ENCODE results near the gene ST3GAL6. TPM values are rescaled to one million over a fixed set of nuclear protein-coding genes. Genes with fewer than 3 reads are reported as not detected.
A peak's percentile ranks its signal among the peaks of the same experiment; 100 is the strongest.

Gene ST3GAL6
- total and polyA plus RNA-seq, 2 donors (not counting 3 experiments of a cell fraction or from before 2014, with no cell fraction given) = 13.2 to 35.9 TPM

DNA sequence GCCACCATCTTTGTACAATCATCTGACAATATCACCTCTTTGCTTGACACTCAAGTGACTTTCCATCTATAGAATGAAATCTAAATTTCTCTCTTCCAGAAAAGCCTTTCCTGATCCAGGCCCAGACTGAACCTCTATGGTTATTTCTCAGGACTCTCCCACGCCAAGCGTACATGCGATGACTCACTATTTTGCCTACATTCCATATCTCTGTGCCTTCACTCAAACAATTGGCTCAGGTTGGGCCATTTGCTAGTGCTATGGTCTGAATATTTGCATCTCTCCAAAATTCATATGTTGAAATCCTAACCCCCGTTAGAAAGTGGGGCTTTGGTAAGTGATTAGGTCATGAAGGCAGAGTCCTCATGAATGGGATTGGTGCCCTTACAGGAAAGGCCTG lies 43.9 kb downstream of the ST3GAL6 start:
- H3K9me3 ChIP-seq (replicated peaks; ENCODE audit: control insufficient read depth, insufficient read depth, low read length) = no peaks in the 10 kb centered on the region
- no peak overlapping the region for H3K4me3 ChIP-seq (replicated peaks in 1 of 3; ENCODE audit: insufficient read depth in 1 of 3, low read depth in 1 of 3, low read length in 3 of 3)
- H2AFZ ChIP-seq (ENCODE audit: low read depth, low read length) = no peak overlapping the region
- TF ChIP-seq EZH2 (IDR thresholded peaks at IDR 0.05; ENCODE audit: borderline replicate concordance, low read depth, low read length, severe bottlenecking) (no peak), JUN (IDR thresholded peaks at IDR 0.05; ENCODE audit: borderline replicate concordance, insufficient read depth, insufficient read length, low read depth) (peak; percentile 11), POLR2A (IDR thresholded peaks at IDR 0.05; ENCODE audit: low read depth, low read length) (no peak), MYC (IDR thresholded peaks at IDR 0.05; ENCODE audit: low read depth, low read length) (no peak), GATA2 (IDR thresholded peaks at IDR 0.05; ENCODE audit: insufficient read depth, insufficient read length, low read depth, low read length) (no peak), POLR2AphosphoS5 (IDR thresholded peaks at IDR 0.05; ENCODE audit: insufficient read depth, low read depth, low read length) (no peak), FOS (IDR thresholded peaks at IDR 0.05; ENCODE audit: borderline replicate concordance, insufficient read depth, low read length) (peak; percentile 18)
- TF ChIP-seq, protein P1, sequence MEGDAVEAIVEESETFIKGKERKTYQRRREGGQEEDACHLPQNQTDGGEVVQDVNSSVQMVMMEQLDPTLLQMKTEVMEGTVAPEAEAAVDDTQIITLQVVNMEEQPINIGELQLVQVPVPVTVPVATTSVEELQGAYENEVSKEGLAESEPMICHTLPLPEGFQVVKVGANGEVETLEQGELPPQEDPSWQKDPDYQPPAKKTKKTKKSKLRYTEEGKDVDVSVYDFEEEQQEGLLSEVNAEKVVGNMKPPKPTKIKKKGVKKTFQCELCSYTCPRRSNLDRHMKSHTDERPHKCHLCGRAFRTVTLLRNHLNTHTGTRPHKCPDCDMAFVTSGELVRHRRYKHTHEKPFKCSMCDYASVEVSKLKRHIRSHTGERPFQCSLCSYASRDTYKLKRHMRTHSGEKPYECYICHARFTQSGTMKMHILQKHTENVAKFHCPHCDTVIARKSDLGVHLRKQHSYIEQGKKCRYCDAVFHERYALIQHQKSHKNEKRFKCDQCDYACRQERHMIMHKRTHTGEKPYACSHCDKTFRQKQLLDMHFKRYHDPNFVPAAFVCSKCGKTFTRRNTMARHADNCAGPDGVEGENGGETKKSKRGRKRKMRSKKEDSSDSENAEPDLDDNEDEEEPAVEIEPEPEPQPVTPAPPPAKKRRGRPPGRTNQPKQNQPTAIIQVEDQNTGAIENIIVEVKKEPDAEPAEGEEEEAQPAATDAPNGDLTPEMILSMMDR (IDR thresholded peaks at IDR 0.05; ENCODE audit: extremely low read depth in 1 of 2, insufficient read depth in 1 of 2, low read depth in 1 of 2, low read length in 2 of 2) = no peak
- no TSS peak for BruUV-seq (replicated peaks)
- H3K27ac ChIP-seq (ENCODE audit: insufficient read depth, low read depth, low read length) = no peak overlapping the region
- H3K36me3 ChIP-seq (ENCODE audit: control insufficient read depth in 2 of 2, extremely low read depth in 1 of 2, insufficient read depth in 2 of 2, low read length in 2 of 2) = peaks cover 9 to 27% of the 10 kb centered on the region in 2 experiments
- peaks cover 3% of the 10 kb centered on the region for H3K4me1 ChIP-seq (ENCODE audit: control insufficient read depth, extremely low read depth, insufficient read depth, low read length)
- no peak overlapping the region for H3K9ac ChIP-seq (replicated peaks; ENCODE audit: extremely low read depth, insufficient read depth, low read length)
- H3K4me2 ChIP-seq (ENCODE audit: insufficient read depth, low read length) = no peak overlapping the region
- ChIA-PET POLR2A (no interaction called here), CTCF (interaction anchor here (0.9 to 2.1 kb wide), 2 partner anchors 13 to 205 kb away, joined by 4 to 11 read pairs; no protein-coding TSS in a partner anchor)
- DNase-seq (ENCODE audit: low read depth, low spot score) (no peak), FAIRE-seq (no peak)
- dilution Hi-C loops (cut with MboI; ENCODE audit: extremely low pct_ligation_motif_present, low sequenced_read_pairs) = loop anchor here (25.0 kb wide), 1 partner anchor 195 kb away; no protein-coding TSS in a partner anchor
- H4K20me1 ChIP-seq (replicated peaks; ENCODE audit: control insufficient read depth, extremely low read depth, insufficient read depth, low read length) = no peaks in the 10 kb centered on the region
- no peaks in the 10 kb centered on the region for H3K9me1 ChIP-seq (replicated peaks; ENCODE audit: control insufficient read depth, extremely low read depth, insufficient read depth, low read length)
- intact Hi-C loops (cut with micrococcal nuclease) = loop anchor here (2.0 kb wide), 1 partner anchor 72 kb away; no protein-coding TSS in a partner anchor
- H3K27me3 ChIP-seq (ENCODE audit: control insufficient read depth in 2 of 2, insufficient read depth in 2 of 2, low read length in 2 of 2) = no peaks in the 10 kb centered on the region
- no peaks in the 10 kb centered on the region for H3K79me2 ChIP-seq (ENCODE audit: control insufficient read depth, insufficient read depth, low read length)

All from endothelial cell of umbilical vein (primary cell).